Measurements from ENCODE around the gene POLL.
A peak's percentile ranks its signal among the peaks of the same experiment; 100 is the strongest.

Gene POLL

DNA sequence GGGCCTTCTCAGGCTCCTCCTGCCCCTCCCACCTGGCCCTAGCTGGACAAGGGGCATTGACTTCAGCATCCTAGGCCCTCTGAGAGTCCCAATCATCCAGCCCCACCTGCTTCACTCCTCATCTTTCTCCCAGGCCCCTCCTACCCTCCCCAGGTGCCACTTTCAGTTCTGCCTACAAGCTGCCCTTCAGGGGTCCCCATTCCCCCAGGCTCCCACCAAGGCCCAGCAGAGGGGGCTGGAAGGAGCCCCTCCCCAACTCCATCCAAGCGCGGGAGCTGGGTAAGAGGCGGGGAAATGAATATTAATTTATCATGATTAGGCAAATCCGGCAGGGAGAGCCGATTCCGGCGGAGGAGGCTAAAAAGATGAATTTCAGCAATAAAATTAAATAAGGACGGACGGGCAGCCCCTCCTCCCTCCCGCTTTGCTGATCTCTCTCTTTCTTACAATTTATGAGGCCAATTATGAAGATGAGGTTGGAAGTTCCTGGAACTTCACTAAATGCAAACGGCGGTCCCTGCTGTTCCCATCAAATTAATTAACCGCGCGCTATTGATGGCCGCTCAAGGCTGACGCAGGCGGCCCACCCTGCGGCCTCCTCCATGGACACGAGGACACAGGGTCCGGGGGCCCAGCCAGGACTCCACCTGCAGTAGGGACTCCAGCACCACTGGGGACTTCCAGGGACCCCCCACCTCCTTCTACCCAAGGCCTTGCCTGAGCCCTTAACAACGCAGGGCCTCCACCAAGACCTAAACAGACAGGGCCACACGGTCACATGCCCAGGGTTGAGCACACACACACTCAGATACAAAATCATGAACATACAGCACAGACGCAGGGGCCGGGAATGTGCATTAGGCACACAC lies 13.9 kb downstream of the POLL start:
- DNase-seq, result no peak

DNA sequence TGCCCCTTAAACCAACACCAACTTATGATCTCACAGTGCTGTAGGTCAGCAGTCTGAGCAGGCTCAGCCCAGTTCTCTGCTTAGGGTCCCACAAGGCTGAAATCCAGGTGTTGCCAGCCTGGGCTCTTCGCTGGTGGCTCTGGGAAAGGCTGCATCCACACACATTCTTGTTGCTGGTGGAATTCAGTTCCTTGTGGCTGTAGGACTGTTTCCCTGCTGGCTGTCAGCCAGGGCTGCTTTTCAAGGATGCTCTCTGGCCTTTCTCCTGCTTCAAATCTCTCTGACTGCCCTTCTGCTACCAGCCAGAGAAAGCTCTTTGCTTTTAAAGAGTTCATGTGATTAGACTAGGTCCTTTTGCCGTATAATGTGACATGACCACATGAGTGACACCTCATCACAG lies 15.3 kb downstream of the POLL start:
- no peak for DNase-seq

GRCh38 chr10:101572126-101572525 lies 15.9 kb downstream of the POLL start:
- DNase-seq, result no peak

DNA sequence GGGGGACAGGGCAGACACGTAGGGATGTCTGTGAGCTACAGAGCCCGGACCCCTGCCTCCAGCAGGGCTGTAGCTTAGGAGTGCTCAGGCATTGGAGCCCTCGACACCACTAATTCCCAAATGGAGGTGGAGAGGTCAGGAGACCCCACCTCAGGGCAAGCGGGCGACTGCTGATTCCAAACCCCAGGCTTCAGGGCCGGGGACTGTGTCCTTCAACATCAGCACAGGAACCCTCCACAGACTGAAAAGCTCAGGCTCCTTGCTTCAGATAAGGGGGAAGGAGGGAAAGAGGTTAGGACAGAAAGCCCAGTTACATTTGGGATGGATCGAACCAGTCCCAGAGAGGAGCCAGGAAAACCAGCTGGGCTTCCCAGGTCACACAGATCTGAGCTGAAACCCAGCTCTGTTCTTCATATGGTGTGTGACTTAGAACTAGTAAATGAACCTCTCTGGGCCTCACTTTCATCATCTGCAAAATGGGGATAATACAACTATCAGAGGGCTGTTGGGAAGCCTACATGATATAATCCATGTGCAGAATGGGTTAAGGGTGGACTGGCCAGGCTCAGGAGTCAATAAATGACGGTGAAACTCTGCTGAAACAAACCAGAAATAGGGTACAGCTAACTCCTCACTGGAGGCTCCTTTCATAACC lies 16.7 kb downstream of the POLL start:
- no peak for DNase-seq

- no peak for DNase-seq
Measured at GRCh38 chr10:101570428-101571270, 17.4 kb downstream of the POLL start.

DNA sequence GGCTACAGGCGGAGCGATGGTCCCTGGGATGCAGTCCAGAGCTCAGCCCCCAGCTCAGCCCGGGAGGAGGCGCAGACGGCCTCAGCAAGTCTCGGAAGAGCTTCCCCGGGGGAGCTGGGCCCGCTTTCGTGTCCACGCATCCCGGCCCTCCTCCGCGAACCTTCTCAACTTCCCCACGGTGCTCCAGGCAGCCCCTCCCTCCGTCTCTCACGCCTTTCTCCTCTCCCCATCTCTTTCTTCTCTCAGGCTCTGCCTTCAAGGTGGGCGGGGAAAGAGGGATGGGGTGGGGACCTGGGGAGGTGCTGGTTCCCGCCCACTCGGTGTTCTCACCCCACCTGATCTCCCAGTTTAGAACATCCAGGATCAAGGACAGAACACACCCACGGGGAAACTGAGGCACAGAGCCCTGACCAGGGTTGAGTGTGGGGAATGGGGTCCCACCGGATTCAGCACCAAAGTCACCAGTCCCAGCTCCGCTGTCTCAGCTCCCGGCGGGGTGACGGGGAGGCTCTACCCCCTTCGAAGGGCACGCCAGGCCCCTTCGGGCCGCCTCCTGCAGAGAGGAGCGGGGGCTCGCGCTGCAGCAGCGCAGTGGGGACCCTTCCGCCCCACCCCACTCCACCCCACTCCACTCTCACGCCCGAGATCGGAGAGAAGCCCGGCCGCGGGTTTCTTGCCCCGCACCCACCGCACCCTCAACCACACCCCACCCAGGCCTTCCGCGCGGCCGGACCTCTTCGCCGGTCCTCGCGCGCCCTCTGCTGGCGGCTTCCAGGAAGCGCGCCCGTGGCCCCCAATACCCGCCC lies 18.2 kb downstream of the POLL start:
- DNase-seq, result peak; percentile 82

- no peak for DNase-seq
Measured at GRCh38 chr10:101569323-101569621, 18.8 kb downstream of the POLL start.

- no peak for DNase-seq
Measured at GRCh38 chr10:101568054-101568745, 19.9 kb downstream of the POLL start.

- DNase-seq, result no peak
Measured at GRCh38 chr10:101567165-101568006, 20.7 kb downstream of the POLL start.

GRCh38 chr10:101566333-101567164 lies 21.5 kb downstream of the POLL start:
- DNase-seq, result no peak

GRCh38 chr10:101565936-101566332 lies 22.1 kb downstream of the POLL start:
- DNase-seq, result no peak

GRCh38 chr10:101565370-101565900 lies 22.6 kb downstream of the POLL start:
- DNase-seq, result no peak

DNA sequence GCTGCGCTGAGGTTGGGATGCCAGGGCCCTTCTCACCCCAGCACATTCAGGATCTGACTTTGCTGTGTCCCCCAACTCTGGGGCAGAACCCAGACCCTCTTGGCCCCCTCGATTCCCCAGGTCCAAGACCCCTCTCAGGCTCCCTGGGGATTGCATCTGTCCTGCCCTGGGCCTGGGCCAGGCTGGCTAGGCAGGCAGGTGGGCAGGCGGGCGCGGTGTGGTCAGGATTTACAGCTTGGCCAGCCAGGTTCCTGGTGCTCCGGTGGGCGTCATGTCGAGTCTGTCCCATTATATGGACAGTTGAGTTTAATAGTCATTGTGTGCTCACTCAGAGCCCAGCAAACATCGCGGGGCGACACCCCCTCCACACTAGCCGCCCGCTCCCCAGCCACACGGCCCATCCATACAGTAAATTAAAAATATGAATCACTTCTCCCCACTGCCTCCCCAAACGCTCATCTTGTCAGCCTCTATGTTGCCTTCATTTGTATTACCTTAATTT lies 23.5 kb downstream of the POLL start:
- DNase-seq, result no peak

DNA sequence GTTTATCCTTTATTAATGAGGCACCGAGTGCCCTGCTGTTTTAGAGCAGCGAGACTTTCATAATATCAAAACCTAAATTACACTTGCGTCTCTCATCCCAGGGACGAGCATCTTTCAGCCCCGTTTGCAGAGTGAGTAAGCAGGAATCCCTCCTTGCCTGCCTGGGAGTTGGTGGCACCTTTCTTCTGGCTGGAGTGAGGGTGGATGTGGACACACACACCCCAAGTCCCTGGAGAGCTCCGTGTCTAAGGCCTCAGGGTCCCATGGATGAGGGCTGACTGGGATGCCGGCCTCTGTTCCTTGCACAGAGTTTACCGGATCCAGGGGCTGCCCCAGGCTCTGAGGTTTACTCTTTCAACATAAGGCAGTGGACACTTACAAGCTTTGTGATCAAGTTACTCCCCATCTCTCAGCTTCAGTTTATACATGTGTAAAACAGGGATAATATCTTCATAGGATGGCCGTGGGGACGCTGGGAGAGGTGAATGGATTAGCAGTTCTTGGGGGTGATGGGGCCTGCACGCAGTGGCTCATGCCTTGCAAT lies 24.5 kb downstream of the POLL start:
- DNase-seq, result no peak

GRCh38 chr10:101563007-101563406 lies 25.1 kb downstream of the POLL start:
- DNase-seq, result no peak

- DNase-seq, result no peak
Measured at GRCh38 chr10:101562231-101562630, 25.8 kb downstream of the POLL start.

GRCh38 chr10:101561068-101561915 lies 26.8 kb downstream of the POLL start:
- no peak for DNase-seq

- no peak for DNase-seq
Measured at GRCh38 chr10:101560298-101561067, 27.6 kb downstream of the POLL start.
